ENCODE data around the gene IKZF2.

- TF ChIP-seq CTCF (IDR thresholded peaks at IDR 0.05): no peak
- no peak for TF ChIP-seq POLR2A (IDR thresholded peaks at IDR 0.05)
Observed at GRCh38 chr2:213016166-213016983, 135.0 kb downstream of the IKZF2 start.
